Mucosa of descending colon (tissue), 3 donors: ENCODE measurements around the gene COL8A2. TPM values are rescaled to one million over a fixed set of nuclear protein-coding genes. Genes with fewer than 3 reads are reported as not detected.
A peak's percentile ranks its signal among the peaks of the same experiment; 100 is the strongest.

ENCODE experiments used
- ATAC-seq: fragments of 200-7000 bp; cut with Tn5 transposase; one replicate; pipeline ENCODE4 v1.9.1; 2020; ENCODE audit warnings: mild to moderate bottlenecking, moderate library complexity
- DNase-seq, 3 donors: peaks; one replicate each; pipeline ENCODE4 v3.0.0-alpha.2; 2020
- H3K36me3 ChIP-seq: fragments of 200-600 bp; one replicate; pipeline ENCODE4 v1.8.0; 2021; ENCODE audit warnings: low read depth, mild to moderate bottlenecking
- H3K4me1 ChIP-seq: fragments of 200-600 bp; one replicate; pipeline ENCODE4 v1.8.0; 2021; ENCODE audit warnings: low read depth, mild to moderate bottlenecking
- H3K4me3 ChIP-seq: fragments of 200-600 bp; one replicate; pipeline ENCODE4 v1.8.0; 2021; ENCODE audit warnings: mild to moderate bottlenecking
- H3K9me3 ChIP-seq: fragments of 200-600 bp; one replicate; pipeline ENCODE4 v1.8.0; 2021; ENCODE audit warnings: mild to moderate bottlenecking
- CTCF ChIP-seq: fragments of 200-600 bp; IDR thresholded peaks from one replicate; pipeline ENCODE4 v1.8.0; 2022; ENCODE audit warnings: antibody characterized with exemption, mild to moderate bottlenecking
- intact Hi-C, 2 donors: fragments of 100-400 bp; cut with DNase I in 1 of 2; cut with micrococcal nuclease in 1 of 2; formaldehyde crosslinking; loops; one replicate each; pipeline versions ENCODE4 v1.11.0 to v1.11.1; 2022; cut with DNase I, micrococcal nuclease
- total RNA-seq, 3 donors: library from RNA; stranded (reverse); fragmentation: NEBNext Ultra II Directional in 2 of 3; extraction: Animal tissue kit (Norgen Biotek cat#: 25700) in 2 of 3; gene quantifications; one replicate each; pipeline versions ENCODE4 v1.2.1 to v1.2.4, GENCODE V29; 2021 to 2023
- donor health status: DM: no; HTN: no; CAD: no; lungs with moderate emphysema.
- donor health status: DM: no; HTN: no; CAD: no.
- donor health status: DM: no; HTN: yes; CAD: no.

Gene COL8A2
- total RNA-seq, 3 donors from 2014 or later = 0.58 to 4.5 (median 1.5) TPM

- Histone ChIP-seq H3K9me3 (no peaks in the 10 kb centered on the region), H3K36me3 (no peaks in the 10 kb centered on the region), H3K4me3 (no peak overlapping the region), H3K4me1 (peaks cover 40% of the 10 kb centered on the region)
- ATAC-seq = no peak
- intact Hi-C loops = no loop called here
- no peak for TF ChIP-seq CTCF
- no peak for DNase-seq
Observed at GRCh38 chr1:36151134-36151844, 26.3 kb upstream of the COL8A2 start.

- Histone ChIP-seq H3K36me3 (no peaks in the 10 kb centered on the region), H3K9me3 (no peaks in the 10 kb centered on the region), H3K4me3 (no peak overlapping the region), H3K4me1 (peaks cover 40% of the 10 kb centered on the region)
- no peak for TF ChIP-seq CTCF
- ATAC-seq (peak; percentile 79), DNase-seq (peak; percentile 90 to 96 (median 91))
- intact Hi-C loops = no loop called here
Observed at GRCh38 chr1:36150296-36151133, 25.5 kb upstream of the COL8A2 start.

GRCh38 chr1:36149973-36150295 is 24.9 kb upstream of the COL8A2 start:
- intact Hi-C loops = loop anchor here in 1 of 2 donors (10.0 kb wide), 1 partner anchor 55 kb away; no protein-coding TSS in a partner anchor
- ATAC-seq = no peak
- TF ChIP-seq CTCF = no peak
- H3K4me3 ChIP-seq = no peak overlapping the region
- H3K9me3 ChIP-seq = no peaks in the 10 kb centered on the region
- peaks cover 36% of the 10 kb centered on the region for H3K4me1 ChIP-seq
- DNase-seq = no peak
- H3K36me3 ChIP-seq = no peaks in the 10 kb centered on the region

- Histone ChIP-seq H3K9me3 (no peaks in the 10 kb centered on the region), H3K4me3 (peak within 1 kb of the TSS; percentile 79), H3K36me3 (no peaks in the 10 kb centered on the region), H3K4me1 (peaks cover 34% of the 10 kb centered on the region)
- DNase-seq (peak; percentile 100), ATAC-seq (peak; percentile 93)
- TF ChIP-seq CTCF = peak; percentile 89
- intact Hi-C loops = loop anchor here in 1 of 2 donors (10.0 kb wide), 1 partner anchor 55 kb away; no protein-coding TSS in a partner anchor
Observed at GRCh38 chr1:36149237-36149972, 24.4 kb upstream of the COL8A2 start, which contains the start of gene TRAPPC3. TRAPPC3 (minus strand) TSS chr1:36149486; CDS start chr1:36149378, 108 bp downstream.

- ATAC-seq (peak; percentile 9), DNase-seq (no peak)
- no peak for TF ChIP-seq CTCF
- H3K9me3 ChIP-seq = no peaks in the 10 kb centered on the region
- no peaks in the 10 kb centered on the region for H3K36me3 ChIP-seq
- intact Hi-C loops = loop anchor here in 1 of 2 donors (10.0 kb wide), 1 partner anchor 54 kb away; no protein-coding TSS in a partner anchor
- H3K4me1 ChIP-seq = peaks cover 34% of the 10 kb centered on the region
- H3K4me3 ChIP-seq = peak overlapping the region; percentile 79
Observed at GRCh38 chr1:36148821-36149236, 23.8 kb upstream of the COL8A2 start.
